AG10803 (cell line): Measurements from ENCODE around the gene HIP1R.

ENCODE experiments used
- DNase-seq: peaks from one replicate; pipeline ENCODE4 v3.0.0; 2010; ENCODE audit warnings: low read depth
- H3K4me3 ChIP-seq: 2 replicates; pipeline ENCODE4 v1.5.1; 2011; ENCODE audit warnings: mild to moderate bottlenecking, low read length, control low read depth
- CTCF ChIP-seq: conservative IDR thresholded peaks from 2 replicates; pipeline ENCODE4 v1.5.1; 2011; ENCODE audit warnings: mild to moderate bottlenecking, low read length, control low read depth, inconsistent platforms

HIP1R gene

GRCh38 chr12:122860040-122860853 is 25.0 kb downstream of the HIP1R start:
- TF ChIP-seq CTCF: peak; percentile 82
- peak; percentile 71 for DNase-seq
- no peak overlapping the region for H3K4me3 ChIP-seq

GRCh38 chr12:122860854-122861586 is 25.8 kb downstream of the HIP1R start:
- H3K4me3 ChIP-seq: no peak overlapping the region
- no peak for DNase-seq
- TF ChIP-seq CTCF: no peak

GRCh38 chr12:122861587-122861970 is 26.3 kb downstream of the HIP1R start:
- no peak overlapping the region for H3K4me3 ChIP-seq
- no peak for DNase-seq
- no peak for TF ChIP-seq CTCF

GRCh38 chr12:122862110-122862634 is 26.9 kb downstream of the HIP1R start:
- no peak for TF ChIP-seq CTCF
- no peak overlapping the region for H3K4me3 ChIP-seq
- no peak for DNase-seq

GRCh38 chr12:122862872-122863701 is 27.8 kb downstream of the HIP1R start:
- H3K4me3 ChIP-seq: no peak overlapping the region
- no peak for DNase-seq
- TF ChIP-seq CTCF: no peak

- no peak for TF ChIP-seq CTCF
Measured at GRCh38 chr12:122864894-122865253, 29.6 kb downstream of the HIP1R start.

More at GRCh38 chr12:122864894-122865253, 29.6 kb downstream of the HIP1R start:
- no peak for DNase-seq
- H3K4me3 ChIP-seq: no peak overlapping the region
